ENCODE data around the gene AMPD2.

DNA sequence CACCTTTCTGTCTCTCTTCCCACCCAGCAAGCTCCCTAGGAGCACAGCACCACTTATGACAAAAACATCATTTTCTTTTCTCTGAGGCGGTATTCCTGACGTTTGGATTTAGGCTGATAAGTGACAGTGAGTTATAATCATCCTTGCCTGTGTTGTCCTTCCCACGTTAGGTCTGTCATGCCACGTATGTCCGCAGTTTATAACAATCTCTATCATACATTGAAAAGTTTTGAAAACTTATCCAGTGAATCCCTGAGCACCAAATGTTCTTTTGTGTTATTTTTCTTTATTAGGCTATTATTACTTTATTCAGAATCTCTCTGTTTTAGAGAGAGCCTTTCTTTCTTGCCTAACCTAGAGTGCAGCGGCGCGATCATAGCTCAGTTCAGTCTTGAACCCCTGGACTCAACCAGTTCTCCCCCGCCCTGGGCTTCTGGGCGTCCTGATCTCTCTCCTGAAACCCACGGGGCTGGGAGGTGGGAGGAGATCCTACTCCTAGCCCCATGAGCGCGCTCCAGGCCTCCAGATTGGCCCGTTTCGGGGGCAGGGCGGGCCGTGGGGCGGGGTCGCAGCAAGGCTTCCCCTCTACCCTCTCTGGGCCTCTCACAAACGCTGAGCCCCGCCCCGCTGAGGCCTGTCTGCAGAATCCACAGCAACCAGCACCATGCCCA is 48.0 kb downstream of the AMPD2 start, which contains the start of gene GSTM2:
- TF ChIP-seq, protein P1, sequence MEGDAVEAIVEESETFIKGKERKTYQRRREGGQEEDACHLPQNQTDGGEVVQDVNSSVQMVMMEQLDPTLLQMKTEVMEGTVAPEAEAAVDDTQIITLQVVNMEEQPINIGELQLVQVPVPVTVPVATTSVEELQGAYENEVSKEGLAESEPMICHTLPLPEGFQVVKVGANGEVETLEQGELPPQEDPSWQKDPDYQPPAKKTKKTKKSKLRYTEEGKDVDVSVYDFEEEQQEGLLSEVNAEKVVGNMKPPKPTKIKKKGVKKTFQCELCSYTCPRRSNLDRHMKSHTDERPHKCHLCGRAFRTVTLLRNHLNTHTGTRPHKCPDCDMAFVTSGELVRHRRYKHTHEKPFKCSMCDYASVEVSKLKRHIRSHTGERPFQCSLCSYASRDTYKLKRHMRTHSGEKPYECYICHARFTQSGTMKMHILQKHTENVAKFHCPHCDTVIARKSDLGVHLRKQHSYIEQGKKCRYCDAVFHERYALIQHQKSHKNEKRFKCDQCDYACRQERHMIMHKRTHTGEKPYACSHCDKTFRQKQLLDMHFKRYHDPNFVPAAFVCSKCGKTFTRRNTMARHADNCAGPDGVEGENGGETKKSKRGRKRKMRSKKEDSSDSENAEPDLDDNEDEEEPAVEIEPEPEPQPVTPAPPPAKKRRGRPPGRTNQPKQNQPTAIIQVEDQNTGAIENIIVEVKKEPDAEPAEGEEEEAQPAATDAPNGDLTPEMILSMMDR (IDR thresholded peaks at IDR 0.05): no peak
- TF ChIP-seq SP1 (CRISPR knock-in tag; conservative IDR thresholded peaks at IDR 0.05) (peak; percentile 47; the same call in 1 of the 2 replicates), ZNF263 (CRISPR knock-in tag; IDR thresholded peaks at IDR 0.05; ENCODE audit: low read depth) (no peak), NR2C2 (CRISPR knock-in tag; IDR thresholded peaks at IDR 0.05) (no peak), CREB1 (CRISPR knock-in tag; IDR thresholded peaks at IDR 0.05) (no peak)
- TF ChIP-seq, protein P2, sequence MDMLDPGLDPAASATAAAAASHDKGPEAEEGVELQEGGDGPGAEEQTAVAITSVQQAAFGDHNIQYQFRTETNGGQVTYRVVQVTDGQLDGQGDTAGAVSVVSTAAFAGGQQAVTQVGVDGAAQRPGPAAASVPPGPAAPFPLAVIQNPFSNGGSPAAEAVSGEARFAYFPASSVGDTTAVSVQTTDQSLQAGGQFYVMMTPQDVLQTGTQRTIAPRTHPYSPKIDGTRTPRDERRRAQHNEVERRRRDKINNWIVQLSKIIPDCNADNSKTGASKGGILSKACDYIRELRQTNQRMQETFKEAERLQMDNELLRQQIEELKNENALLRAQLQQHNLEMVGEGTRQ (CRISPR knock-in tag; IDR thresholded peaks at IDR 0.05): no peak
